H1 (cell line): ENCODE measurements around the gene SCN8A. TPM values are rescaled to one million over a fixed set of nuclear protein-coding genes. Genes with fewer than 3 reads are reported as not detected.

ENCODE experiments used
- CTCF ChIA-PET: fragments of 300-600 bp; sonication (Branson Sonifier 250); formaldehyde crosslinking; loops from one replicate; lab custom pipeline; 2021; ENCODE audit not compliant: partially characterized antibody; lab: Charles Lee
- POLR2A ChIA-PET: fragments of 300-600 bp; sonication (Branson Sonifier 250); formaldehyde crosslinking; loops from one replicate; lab custom pipeline; 2021; ENCODE audit warnings: inconsistent platforms; ENCODE audit not compliant: partially characterized antibody; lab: Charles Lee
- DNase-seq, 2 experiments: peaks; one replicate each; pipeline versions ENCODE4 v3.0.0 to v3.0.0-alpha.2; 2010 to 2022; ENCODE audit warnings: low spot score in 2 of 2, low read depth in 1 of 2, mixed read lengths in 1 of 2
- FAIRE-seq: peaks from 2 replicates; lab custom pipeline; 2011; peaks lifted over from hg19 to GRCh38; lab: Jason Lieb, UNC
- H2AFZ ChIP-seq: 2 replicates; pipeline ENCODE4 v1.8.1; 2012; ENCODE audit warnings: low read length, inconsistent platforms
- H2AK5ac ChIP-seq: 2 replicates; pipeline ENCODE4 v1.6.1; 2013; ENCODE audit warnings: low read depth, low read length
- H2BK120ac ChIP-seq: replicated peaks from 2 replicates; pipeline ENCODE3; 2013; ENCODE audit warnings: low read depth, low read length, inconsistent platforms
- H2BK12ac ChIP-seq: 2 replicates; pipeline ENCODE4 v1.6.1; 2013; ENCODE audit warnings: low read depth, low read length
- H2BK15ac ChIP-seq: 2 replicates; pipeline ENCODE4 v1.6.1; 2013; ENCODE audit warnings: low read length
- H2BK20ac ChIP-seq: 2 replicates; pipeline ENCODE4 v1.6.1; 2013; ENCODE audit warnings: low read length
- H2BK5ac ChIP-seq: 2 replicates; pipeline ENCODE4 v1.6.1; 2013; ENCODE audit warnings: low read depth, low read length
- H3K14ac ChIP-seq: 2 replicates; pipeline ENCODE4 v1.6.1; 2013; ENCODE audit warnings: inconsistent platforms; ENCODE audit not compliant: insufficient read length
- H3K18ac ChIP-seq: 2 replicates; pipeline ENCODE4 v1.6.1; 2013; ENCODE audit warnings: low read length; ENCODE audit errors: extremely low read depth
- H3K23ac ChIP-seq: 2 replicates; pipeline ENCODE4 v1.6.1; 2013; ENCODE audit warnings: inconsistent platforms; ENCODE audit not compliant: insufficient read length
- H3K23me2 ChIP-seq: 2 replicates; pipeline ENCODE4 v1.6.1; 2013; ENCODE audit warnings: low read depth, low read length
- H3K27ac ChIP-seq: 2 replicates; pipeline ENCODE4 v1.6.1; 2011; ENCODE audit warnings: low read depth, low read length, inconsistent platforms
- H3K27me3 ChIP-seq, 4 experiments: replicated peaks in 1 of 4; 1 replicate in 1 of 4; 2 replicates in 3 of 4; pipeline versions ENCODE4 v1.6.1 to v1.8.1; 2011 to 2013; ENCODE audit warnings: low read length in 3 of 4, mild to moderate bottlenecking in 3 of 4, inconsistent platforms in 2 of 4, mixed read lengths in 2 of 4, moderate library complexity in 1 of 4; ENCODE audit not compliant: control insufficient read depth in 3 of 4, insufficient read depth in 3 of 4; ENCODE audit errors: extremely low read depth in 1 of 4
- H3K36me3 ChIP-seq, 4 experiments: 2 replicates each; pipeline versions ENCODE4 v1.6.1 to v1.8.1; 2011 to 2013; ENCODE audit warnings: mild to moderate bottlenecking in 4 of 4, low read length in 3 of 4, moderate library complexity in 2 of 4, control low read depth in 1 of 4, inconsistent platforms in 1 of 4; ENCODE audit not compliant: insufficient read depth in 4 of 4, control insufficient read depth in 2 of 4
- H3K4ac ChIP-seq: replicated peaks from 2 replicates; pipeline ENCODE3; 2013; ENCODE audit warnings: low read length, low read depth, mixed read lengths, inconsistent platforms; ENCODE audit not compliant: insufficient read length
- H3K4me1 ChIP-seq, 4 experiments: replicated peaks in 1 of 4; 1 replicate in 1 of 4; 2 replicates in 3 of 4; pipeline versions ENCODE4 v1.6.1 to v1.8.1; 2011 to 2013; ENCODE audit warnings: low read length in 3 of 4, inconsistent platforms in 2 of 4, mixed read lengths in 1 of 4; ENCODE audit not compliant: insufficient read depth in 4 of 4, control insufficient read depth in 3 of 4
- H3K4me2 ChIP-seq, 2 experiments: 2 replicates each; pipeline versions ENCODE4 v1.6.1 to v1.8.1; 2011 to 2013; ENCODE audit warnings: low read depth in 2 of 2, low read length in 2 of 2, control low read depth in 1 of 2, inconsistent platforms in 1 of 2, mild to moderate bottlenecking in 1 of 2; ENCODE audit not compliant: insufficient read depth in 1 of 2
- H3K4me3 ChIP-seq, 4 experiments: fragments of 200-600, 300-600 bp in 1 of 4; sonication (generic), shearing (Covaris generic), sonication (Bioruptor Twin) in 1 of 4; 2 replicates each; pipeline versions ENCODE4 v1.5.1 to v1.8.1; 2011 to 2016; ENCODE audit warnings: low read length in 4 of 4, low read depth in 3 of 4, control low read depth in 2 of 4, inconsistent platforms in 2 of 4, mild to moderate bottlenecking in 2 of 4, mixed read lengths in 1 of 4, moderate library complexity in 1 of 4; ENCODE audit not compliant: insufficient read depth in 2 of 4; ENCODE audit errors: extremely low read depth in 1 of 4
- H3K56ac ChIP-seq: replicated peaks from 2 replicates; pipeline ENCODE3; 2013; ENCODE audit warnings: low read depth, mild to moderate bottlenecking, mixed read lengths, low read length, inconsistent platforms; ENCODE audit not compliant: insufficient read length
- H3K79me1 ChIP-seq: 2 replicates; pipeline ENCODE4 v1.6.1; 2013; ENCODE audit warnings: low read depth, low read length, control low read depth
- H3K79me2 ChIP-seq, 2 experiments: 2 replicates each; pipeline versions ENCODE4 v1.6.1 to v1.8.1; 2012 to 2013; ENCODE audit warnings: low read length in 2 of 2, mild to moderate bottlenecking in 2 of 2, inconsistent platforms in 1 of 2; ENCODE audit not compliant: insufficient read depth in 2 of 2, control insufficient read depth in 1 of 2
- H3K9ac ChIP-seq, 4 experiments: replicated peaks in 1 of 4; 1 replicate in 1 of 4; 2 replicates in 3 of 4; pipeline versions ENCODE4 v1.6.1 to v1.8.1; 2011 to 2013; ENCODE audit warnings: low read depth in 3 of 4, low read length in 3 of 4, control low read depth in 2 of 4, mild to moderate bottlenecking in 2 of 4, moderate library complexity in 2 of 4, inconsistent platforms in 1 of 4; ENCODE audit errors: extremely low read depth in 1 of 4
- H3K9me3 ChIP-seq, 2 experiments: 2 replicates each; pipeline versions ENCODE4 v1.6.1 to v1.8.1; 2012 to 2013; ENCODE audit warnings: mild to moderate bottlenecking in 2 of 2, moderate library complexity in 2 of 2, control low read depth in 1 of 2, inconsistent platforms in 1 of 2, low read depth in 1 of 2, low read length in 1 of 2, mixed read lengths in 1 of 2; ENCODE audit not compliant: insufficient read depth in 2 of 2
- H4K20me1 ChIP-seq, 2 experiments: replicated peaks in 1 of 2; 2 replicates each; pipeline versions ENCODE3 to v1.8.1; 2011 to 2013; ENCODE audit warnings: inconsistent platforms in 2 of 2, low read length in 2 of 2, mild to moderate bottlenecking in 1 of 2; ENCODE audit not compliant: insufficient read depth in 2 of 2, control insufficient read depth in 1 of 2
- H4K5ac ChIP-seq: 2 replicates; pipeline ENCODE4 v1.6.1; 2013; ENCODE audit warnings: low read length, low read depth, mixed read lengths, inconsistent platforms; ENCODE audit not compliant: insufficient read length
- H4K8ac ChIP-seq: 2 replicates; pipeline ENCODE4 v1.8.0; 2013; ENCODE audit warnings: mild to moderate bottlenecking, moderate library complexity, low read length, inconsistent platforms; ENCODE audit not compliant: insufficient read depth; ENCODE audit errors: extremely low read depth
- H4K91ac ChIP-seq: replicated peaks from 2 replicates; pipeline ENCODE3; 2013; ENCODE audit warnings: low read length, mixed read lengths, inconsistent platforms; ENCODE audit not compliant: insufficient read length
- ASH2L ChIP-seq: fragments of 200-600, 300-600 bp; sonication (generic); IDR thresholded peaks from one replicate; pipeline ENCODE4 v1.7.1; 2017; ENCODE audit warnings: low read length
- BRCA1 ChIP-seq: IDR thresholded peaks from 2 replicates; pipeline ENCODE4 v1.6.1; 2012; ENCODE audit warnings: low read depth, low read length, improper control_type of control experiment
- CBX5 ChIP-seq: fragments of 300-800, 300-1000 bp; sonication (generic); IDR thresholded peaks from 2 replicates; pipeline ENCODE4 v1.7.1; 2016; ENCODE audit warnings: antibody characterized with exemption, low read length, low read depth
- CHD1 ChIP-seq: IDR thresholded peaks from 2 replicates; pipeline ENCODE4 v1.6.1; 2012; ENCODE audit warnings: low read depth, low read length, improper control_type of control experiment
- CREB1 ChIP-seq: IDR thresholded peaks from 2 replicates; pipeline ENCODE4 v1.6.1; 2012; ENCODE audit warnings: inconsistent platforms
- CTBP2 ChIP-seq: IDR thresholded peaks from 2 replicates; pipeline ENCODE4 v1.7.0; 2011; ENCODE audit warnings: borderline replicate concordance, mild to moderate bottlenecking, moderate library complexity, mixed read lengths, low read length; ENCODE audit not compliant: insufficient read depth, insufficient read length
- EP300 ChIP-seq, 2 experiments: IDR thresholded peaks; 1 replicate in 1 of 2; 2 replicates in 1 of 2; pipeline ENCODE4 v1.6.1; 2011 to 2012; ENCODE audit warnings: low read depth in 2 of 2, low read length in 2 of 2, mild to moderate bottlenecking in 2 of 2, borderline replicate concordance in 1 of 2, inconsistent platforms in 1 of 2, moderate library complexity in 1 of 2
- EZH2 ChIP-seq: fragments of 200-600 bp; sonication (generic); IDR thresholded peaks from 2 replicates; pipeline ENCODE4 v1.7.1; 2012; ENCODE audit warnings: low read depth, mild to moderate bottlenecking, moderate library complexity, low read length, inconsistent platforms; ENCODE audit not compliant: severe bottlenecking
- SP2 ChIP-seq: IDR thresholded peaks from 2 replicates; pipeline ENCODE4 v1.6.1; 2012; ENCODE audit warnings: mild to moderate bottlenecking, low read length, inconsistent platforms
- ZNF274 ChIP-seq: IDR thresholded peaks from 2 replicates; pipeline ENCODE4 v1.7.0; 2012; ENCODE audit warnings: low read length, borderline replicate concordance; ENCODE audit errors: extremely low read depth
- WGBS, 2 experiments: shearing (Covaris generic) in 1 of 2; methylation state at CpG; one replicate each; pipeline versions ENCODE4 v1.1.6 to v1.1.7; 2013 to 2015; ENCODE audit warnings: low lambda C conversion rate in 2 of 2, mixed read lengths in 2 of 2, inconsistent platforms in 1 of 2, low coverage in 1 of 2, missing lambda C conversion rate in 1 of 2; ENCODE audit not compliant: insufficient replicate concordance in 2 of 2, insufficient coverage in 1 of 2, insufficient read length in 1 of 2; ENCODE audit errors: extremely low coverage in 1 of 2, missing lambda C conversion rate in 1 of 2; 5-methylcytosine and 5-hydroxymethylcytosine counted together
- polyA plus RNA-seq, 7 experiments: library from polyadenylated mRNA; depleted of rRNA in 3 of 7; stranded (reverse) in 5 of 7; unstranded in 2 of 7; fragments of >200 nt in 5 of 7; fragments of 200-250 nt in 2 of 7; gene quantifications; 1 replicate in 5 of 7; 2 replicates in 1 of 7; 4 replicates in 1 of 7; pipeline versions ENCODE4 v1.2.1 to v1.2.3, GENCODE V29; 2011 to 2013; ENCODE audit warnings: missing spikeins in 2 of 7, mixed read lengths in 2 of 7
- total RNA-seq: library from RNA; stranded (reverse); fragmentation: NEBNext Ultra II Directional; extraction: Animal tissue kit (Norgen Biotek cat#: 25700); gene quantifications from 2 replicates; pipeline ENCODE4 v1.2.1, GENCODE V29; 2021

Gene SCN8A
- total and polyA plus RNA-seq, 2 of the 8 experiments (the other 6 are each of a cell fraction or from before 2014, with no cell fraction given): 6.3 to 10.7 TPM

DNA sequence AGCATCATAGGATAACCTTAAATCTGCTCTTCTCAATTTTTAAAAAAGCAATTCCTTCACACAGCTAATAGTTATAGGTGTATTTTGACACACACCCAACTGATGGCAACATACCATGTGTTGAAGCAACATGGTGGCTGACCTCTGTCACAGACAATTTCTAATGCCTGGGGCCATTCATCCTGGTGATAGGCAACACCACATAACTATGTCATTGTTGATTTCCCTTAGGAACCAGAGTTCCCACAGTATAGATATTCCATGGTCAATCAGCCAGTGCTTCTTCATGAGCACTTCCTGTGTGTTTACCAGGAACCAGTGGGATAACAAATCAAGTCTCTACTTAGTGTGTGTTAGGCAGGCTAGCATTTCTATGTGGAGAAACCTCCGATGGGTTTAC is 169.2 kb downstream of the SCN8A start:
- H4K20me1 ChIP-seq: no peaks in the 10 kb centered on the region
- ChIA-PET CTCF (interaction anchor here (1.3 kb wide), 1 partner anchor 32 kb away, joined by 4 read pairs; no protein-coding TSS in a partner anchor), POLR2A (no interaction called here)
- H3K14ac ChIP-seq: no peak overlapping the region
- no peaks in the 10 kb centered on the region for H3K79me2 ChIP-seq
- no peak overlapping the region for H2AFZ ChIP-seq
- DNase-seq (no peak), FAIRE-seq (no peak)
- no peak overlapping the region for H3K4me3 ChIP-seq
- no peak overlapping the region for H4K5ac ChIP-seq
- H3K4me2 ChIP-seq: no peak overlapping the region
- H3K23ac ChIP-seq: no peak overlapping the region
- H3K23me2 ChIP-seq: no peaks in the 10 kb centered on the region
- 0 out of 8 replicates have a peak, but pooled peaks cover 0 to 3% (median 0%) of the 10 kb centered on the region in 4 experiments for H3K36me3 ChIP-seq
- no peaks in the 10 kb centered on the region for H3K27me3 ChIP-seq
- H3K27ac ChIP-seq: no peak overlapping the region
- H2BK15ac ChIP-seq: no peak overlapping the region
- no peak overlapping the region for H4K8ac ChIP-seq
- no peak overlapping the region for H2BK5ac ChIP-seq
- no peak overlapping the region for H4K91ac ChIP-seq
- no peaks in the 10 kb centered on the region for H3K79me1 ChIP-seq
- no peaks in the 10 kb centered on the region for H3K9me3 ChIP-seq
- no peak overlapping the region for H3K4ac ChIP-seq
- H2BK12ac ChIP-seq: no peak overlapping the region
- H2BK20ac ChIP-seq: no peak overlapping the region
- 91% methylated on average over 1 of the region's 1 CpG; no CpG with 5 or more reads in 1 of the 2 experiments for WGBS, 2 experiments
- no peak overlapping the region for H2BK120ac ChIP-seq
- H3K18ac ChIP-seq: no peak overlapping the region
- no peaks in the 10 kb centered on the region for H3K4me1 ChIP-seq
- no peak overlapping the region for H3K9ac ChIP-seq
- H2AK5ac ChIP-seq: no peak overlapping the region
- no peak overlapping the region for H3K56ac ChIP-seq
- TF ChIP-seq EZH2: no peak
- TF ChIP-seq BRCA1: no peak
- TF ChIP-seq CHD1: no peak
- no peak for TF ChIP-seq ZNF274
- TF ChIP-seq ASH2L: no peak
- no peak for TF ChIP-seq CREB1
- TF ChIP-seq SP2: no peak
- no peak for TF ChIP-seq CTBP2
- TF ChIP-seq CBX5: no peak
- no peak for TF ChIP-seq EP300 (IDR thresholded peaks at IDR 0.05; ENCODE audit: borderline replicate concordance in 1 of 2, low read depth in 2 of 2, low read length in 2 of 2)
